H9 (cell line): Measurements from ENCODE around the gene TSEN34. TPM values are rescaled to one million over a fixed set of nuclear protein-coding genes. Genes with fewer than 3 reads are reported as not detected.

Experiments
- DNase-seq: peaks from one replicate; pipeline ENCODE4 v3.0.0-alpha.2; 2017
- H2AFZ ChIP-seq: one replicate; pipeline ENCODE4 v1.6.1; 2013; ENCODE audit warnings: mild to moderate bottlenecking, low read length, control low read depth, moderate library complexity
- H2AK5ac ChIP-seq: 2 replicates; pipeline ENCODE4 v1.6.1; 2013; ENCODE audit warnings: low read length, control low read depth, mixed read lengths; ENCODE audit not compliant: insufficient read length
- H2BK120ac ChIP-seq: one replicate; pipeline ENCODE4 v1.6.1; 2013; ENCODE audit warnings: low read depth, mild to moderate bottlenecking, low read length, control low read depth, inconsistent platforms; ENCODE audit not compliant: poor library complexity, severe bottlenecking
- H2BK12ac ChIP-seq: 2 replicates; pipeline ENCODE4 v1.6.1; 2013; ENCODE audit warnings: low read length, control low read depth, mixed read lengths, low read depth; ENCODE audit not compliant: insufficient read length
- H2BK15ac ChIP-seq: 2 replicates; pipeline ENCODE4 v1.6.1; 2013; ENCODE audit warnings: low read depth, low read length, control low read depth
- H2BK20ac ChIP-seq: one replicate; pipeline ENCODE4 v1.6.1; 2013; ENCODE audit warnings: low read depth, mild to moderate bottlenecking, low read length, control low read depth, inconsistent platforms; ENCODE audit not compliant: poor library complexity, severe bottlenecking
- H2BK5ac ChIP-seq: 2 replicates; pipeline ENCODE4 v1.6.1; 2013; ENCODE audit warnings: low read length, control low read depth, mixed read lengths; ENCODE audit not compliant: insufficient read length
- H3K14ac ChIP-seq: 2 replicates; pipeline ENCODE4 v1.6.1; 2013; ENCODE audit warnings: low read length, control low read depth; ENCODE audit not compliant: insufficient read depth
- H3K18ac ChIP-seq: 2 replicates; pipeline ENCODE4 v1.6.1; 2013; ENCODE audit warnings: low read depth, mild to moderate bottlenecking, mixed read lengths, low read length, control low read depth; ENCODE audit not compliant: insufficient read length
- H3K23ac ChIP-seq: 2 replicates; pipeline ENCODE4 v1.6.1; 2013; ENCODE audit warnings: low read length, control low read depth, mixed read lengths, low read depth; ENCODE audit not compliant: insufficient read length
- H3K23me2 ChIP-seq: 2 replicates; pipeline ENCODE4 v1.6.1; 2013; ENCODE audit warnings: low read depth, mild to moderate bottlenecking, mixed read lengths, low read length, control low read depth; ENCODE audit not compliant: insufficient read length, poor library complexity, severe bottlenecking
- H3K27ac ChIP-seq: 2 replicates; pipeline ENCODE4 v1.5.1; 2013; ENCODE audit warnings: low read length, control low read depth, mixed read lengths, low read depth; ENCODE audit not compliant: insufficient read length
- H3K27me3 ChIP-seq: 2 replicates; pipeline ENCODE4 v1.6.1; 2013; ENCODE audit warnings: low read length, control low read depth, inconsistent platforms; ENCODE audit not compliant: insufficient read depth
- H3K4ac ChIP-seq: 2 replicates; pipeline ENCODE4 v1.6.1; 2013; ENCODE audit warnings: low read depth, mild to moderate bottlenecking, control low read depth, inconsistent platforms, low read length, moderate library complexity
- H3K4me1 ChIP-seq: 2 replicates; pipeline ENCODE4 v1.6.1; 2013; ENCODE audit warnings: low read length, control low read depth, inconsistent platforms; ENCODE audit not compliant: insufficient read depth
- H3K4me2 ChIP-seq: 2 replicates; pipeline ENCODE4 v1.6.1; 2013; ENCODE audit warnings: low read length, control low read depth, mixed read lengths; ENCODE audit not compliant: insufficient read length, insufficient read depth
- H3K56ac ChIP-seq: 2 replicates; pipeline ENCODE4 v1.6.1; 2013; ENCODE audit warnings: low read depth, mild to moderate bottlenecking, mixed read lengths, low read length, control low read depth; ENCODE audit not compliant: insufficient read length
- H3K79me1 ChIP-seq: 2 replicates; pipeline ENCODE4 v1.6.1; 2013; ENCODE audit warnings: low read depth, mild to moderate bottlenecking, moderate library complexity, low read length, control low read depth, inconsistent platforms; ENCODE audit not compliant: insufficient read depth, poor library complexity, severe bottlenecking
- H3K79me2 ChIP-seq: 2 replicates; pipeline ENCODE4 v1.6.1; 2013; ENCODE audit warnings: low read length, control low read depth, inconsistent platforms; ENCODE audit not compliant: insufficient read depth
- H3K9ac ChIP-seq: 2 replicates; pipeline ENCODE4 v1.6.1; 2013; ENCODE audit warnings: low read length, control low read depth, mixed read lengths; ENCODE audit not compliant: insufficient read length; ENCODE audit errors: extremely low read depth
- H3K9me3 ChIP-seq: one replicate; pipeline ENCODE4 v1.6.1; 2013; ENCODE audit warnings: low read depth, low read length, inconsistent platforms; ENCODE audit not compliant: control insufficient read depth
- H3T11ph ChIP-seq: one replicate; pipeline ENCODE4 v1.6.1; 2013; ENCODE audit warnings: mild to moderate bottlenecking, low read length, control low read depth, inconsistent platforms
- H4K20me1 ChIP-seq: one replicate; pipeline ENCODE4 v1.6.1; 2013; ENCODE audit not compliant: control insufficient read depth, insufficient read length, insufficient read depth
- H4K5ac ChIP-seq: 2 replicates; pipeline ENCODE4 v1.6.1; 2013; ENCODE audit warnings: low read depth, mild to moderate bottlenecking, mixed read lengths, low read length, control low read depth; ENCODE audit not compliant: insufficient read length
- H4K8ac ChIP-seq: replicated peaks from 2 replicates; pipeline ENCODE4 v1.6.1; 2013; ENCODE audit warnings: low read length, control low read depth, mixed read lengths, low read depth; ENCODE audit not compliant: insufficient read length
- H4K91ac ChIP-seq: 2 replicates; pipeline ENCODE4 v1.6.1; 2013; ENCODE audit warnings: low read depth, mild to moderate bottlenecking, moderate library complexity, mixed read lengths, low read length, control low read depth; ENCODE audit not compliant: insufficient read length
- H3K27ac Mint-ChIP-seq, 3 experiments: 2 replicates in 2 of 3; 3 replicates in 1 of 3; pipeline ENCODE4 v1.8.0; 2020 to 2021; ENCODE audit warnings: mixed read lengths in 3 of 3, mild to moderate bottlenecking in 1 of 3, moderate library complexity in 1 of 3
- H3K27me3 Mint-ChIP-seq: 2 replicates; pipeline ENCODE4 v1.8.0; 2021; ENCODE audit warnings: low read depth, mild to moderate bottlenecking, moderate library complexity, mixed read lengths
- H3K36me3 Mint-ChIP-seq, 3 experiments: 2 replicates in 2 of 3; 3 replicates in 1 of 3; pipeline ENCODE4 v1.8.0; 2020 to 2021; ENCODE audit warnings: low read depth in 3 of 3, mixed read lengths in 3 of 3; ENCODE audit not compliant: insufficient read depth in 1 of 3
- H3K4me1 Mint-ChIP-seq, 2 experiments: 2 replicates each; pipeline ENCODE4 v1.8.0; 2020; ENCODE audit warnings: mixed read lengths in 2 of 2
- H3K4me3 Mint-ChIP-seq, 2 experiments: 2 replicates in 1 of 2; 3 replicates in 1 of 2; pipeline ENCODE4 v1.8.0; 2020 to 2021; ENCODE audit warnings: mild to moderate bottlenecking in 2 of 2, mixed read lengths in 2 of 2, moderate library complexity in 1 of 2
- H3K9me3 Mint-ChIP-seq, 2 experiments: 2 replicates in 1 of 2; 3 replicates in 1 of 2; pipeline ENCODE4 v1.8.0; 2020; ENCODE audit warnings: mild to moderate bottlenecking in 2 of 2, mixed read lengths in 2 of 2, moderate library complexity in 1 of 2
- CTCF ChIP-seq: fragments of 200-600 bp; sonication (generic); conservative IDR thresholded peaks from 3 replicates; pipeline ENCODE4 v1.8.0; 2021; ENCODE audit warnings: antibody characterized with exemption, mild to moderate bottlenecking
- WGBS: extraction: QIAGEN DNeasy Blood & Tissue Kit; methylation state at CpG from one replicate; pipeline ENCODE4 v1.1.7; 2013; ENCODE audit warnings: missing lambda C conversion rate, low lambda C conversion rate, mixed read lengths; ENCODE audit not compliant: insufficient read length; ENCODE audit errors: extremely low coverage; 5-methylcytosine and 5-hydroxymethylcytosine counted together
- total RNA-seq: library from RNA; stranded (reverse); gene quantifications from 2 replicates; pipeline ENCODE4 v1.2.1, GENCODE V29; 2021

Gene TSEN34
- total RNA-seq, 1 experiment from 2014 or later: 28.3 TPM

- no peaks in the 10 kb centered on the region for H3K79me1 ChIP-seq
- H3K79me2 ChIP-seq: no peaks in the 10 kb centered on the region
- Mint-ChIP-seq H3K27ac (no peak overlapping the region; a peak in 1 of 7 replicates), H3K27me3 (no peaks in the 10 kb centered on the region), H3K4me3 (no peak overlapping the region; a peak in 1 of 5 replicates), H3K4me1 (peaks cover 3 to 13% of the 10 kb centered on the region in 2 experiments; a peak in 3 of 4 replicates), H3K9me3 (no peaks in the 10 kb centered on the region), H3K36me3 (peaks cover 21 to 41% (median 41%) of the 10 kb centered on the region in 3 experiments)
- no peak overlapping the region for H2BK20ac ChIP-seq
- no peak overlapping the region for H2BK12ac ChIP-seq
- H3K14ac ChIP-seq: no peak overlapping the region
- no peak overlapping the region for H4K91ac ChIP-seq
- no peak overlapping the region for H3K4ac ChIP-seq
- peaks cover 3% of the 10 kb centered on the region for H4K20me1 ChIP-seq
- H4K8ac ChIP-seq: no peak overlapping the region
- H3K23me2 ChIP-seq: peaks cover 5% of the 10 kb centered on the region
- H3T11ph ChIP-seq: no peak overlapping the region
- H2BK15ac ChIP-seq: no peak overlapping the region
- no peak overlapping the region for H3K27ac ChIP-seq
- H3K23ac ChIP-seq: no peak overlapping the region
- H3K9ac ChIP-seq: no peak overlapping the region
- no peaks in the 10 kb centered on the region for H3K4me1 ChIP-seq
- H3K56ac ChIP-seq: no peak overlapping the region
- H2AK5ac ChIP-seq: no peak overlapping the region
- no peak overlapping the region for H2AFZ ChIP-seq
- no peak overlapping the region for H2BK5ac ChIP-seq
- no peak for TF ChIP-seq CTCF
- no peaks in the 10 kb centered on the region for H3K27me3 ChIP-seq
- H4K5ac ChIP-seq: no peak overlapping the region
- no peaks in the 10 kb centered on the region for H3K9me3 ChIP-seq
- no peak overlapping the region for H3K4me2 ChIP-seq
- no peak overlapping the region for H2BK120ac ChIP-seq
- H3K18ac ChIP-seq: no peak overlapping the region
- no CpG with 5 or more reads among the region's 8 CpGs for WGBS
- no peak for DNase-seq
Observed at GRCh38 chr19:54186351-54186750, 4.8 kb upstream of the TSEN34 start.
